ENCODE data around the gene TRAPPC11. TPM values are rescaled to one million over a fixed set of nuclear protein-coding genes. Genes with fewer than 3 reads are reported as not detected.

The TRAPPC11 gene
- total RNA-seq, 1 donor from 2014 or later: 26.3 TPM

GRCh38 chr4:183747931-183748670, 89.0 kb downstream of the TRAPPC11 start:
- H3K27ac ChIP-seq (ENCODE audit: low read depth, low read length): no peak overlapping the region

GRCh38 chr4:183751106-183751505, 92.0 kb downstream of the TRAPPC11 start:
- Histone ChIP-seq H3K4me3 (ENCODE audit: insufficient read depth, low read depth, low read length) (no peak overlapping the region), H4K20me1 (ENCODE audit: insufficient read depth, low read length) (no peaks in the 10 kb centered on the region), H3K27me3 (ENCODE audit: insufficient read depth, low read length) (no peaks in the 10 kb centered on the region), H3K79me2 (ENCODE audit: insufficient read depth, low read length) (no peaks in the 10 kb centered on the region), H3K9ac (ENCODE audit: low read length) (no peak overlapping the region), H3K9me3 (ENCODE audit: insufficient read depth, low read depth, low read length) (no peaks in the 10 kb centered on the region), H3K4me2 (ENCODE audit: low read length) (no peak overlapping the region), H2AFZ (ENCODE audit: low read depth, low read length) (no peak overlapping the region), H3K36me3 (ENCODE audit: insufficient read depth, low read length) (no peaks in the 10 kb centered on the region), H3K4me1 (ENCODE audit: insufficient read depth, low read length) (no peaks in the 10 kb centered on the region), H3K27ac (ENCODE audit: low read depth, low read length) (no peak overlapping the region)
- H3K9me3 Mint-ChIP-seq (ENCODE audit: unreplicated experiment): peaks cover 7% of the 10 kb centered on the region
- no peak overlapping the region for H3K27ac Mint-ChIP-seq (ENCODE audit: unreplicated experiment)
- peaks cover 3% of the 10 kb centered on the region for H3K4me1 Mint-ChIP-seq (ENCODE audit: low read depth, unreplicated experiment)
- no peaks in the 10 kb centered on the region for H3K36me3 Mint-ChIP-seq (ENCODE audit: low read depth, unreplicated experiment)
- H3K4me3 Mint-ChIP-seq (ENCODE audit: unreplicated experiment): no peak overlapping the region
- DNase-seq (ENCODE audit: low read depth) (no peak), FAIRE-seq (no peak)
- TF ChIP-seq EZH2 (IDR thresholded peaks at IDR 0.05; ENCODE audit: insufficient read depth, low read length): no peak
- TF ChIP-seq CTCF (IDR thresholded peaks at IDR 0.05; ENCODE audit: insufficient read depth, low read depth, low read length): no peak
- peaks cover 2% of the 10 kb centered on the region for H3K27me3 Mint-ChIP-seq (ENCODE audit: low read depth, unreplicated experiment)

More at GRCh38 chr4:183747931-183748670, 89.0 kb downstream of the TRAPPC11 start:
- H3K4me1 ChIP-seq (ENCODE audit: insufficient read depth, low read length): no peaks in the 10 kb centered on the region
- FAIRE-seq (no peak), DNase-seq (ENCODE audit: low read depth) (no peak)
- H3K9me3 ChIP-seq (ENCODE audit: insufficient read depth, low read depth, low read length): no peaks in the 10 kb centered on the region
- no peak overlapping the region for H2AFZ ChIP-seq (ENCODE audit: low read depth, low read length)
- H3K4me2 ChIP-seq (ENCODE audit: low read length): no peak overlapping the region
- no peaks in the 10 kb centered on the region for H3K36me3 Mint-ChIP-seq (ENCODE audit: low read depth, unreplicated experiment)
- no peak overlapping the region for H3K4me3 Mint-ChIP-seq (ENCODE audit: unreplicated experiment)
- no peak overlapping the region for H3K27ac Mint-ChIP-seq (ENCODE audit: unreplicated experiment)
- peaks cover 2% of the 10 kb centered on the region for H3K27me3 Mint-ChIP-seq (ENCODE audit: low read depth, unreplicated experiment)
- H3K9ac ChIP-seq (ENCODE audit: low read length): no peak overlapping the region
- H3K4me1 Mint-ChIP-seq (ENCODE audit: low read depth, unreplicated experiment): peaks cover 3% of the 10 kb centered on the region
- H3K9me3 Mint-ChIP-seq (ENCODE audit: unreplicated experiment): peaks cover 12% of the 10 kb centered on the region
- H3K4me3 ChIP-seq (ENCODE audit: insufficient read depth, low read depth, low read length): no peak overlapping the region
- H3K27me3 ChIP-seq (ENCODE audit: insufficient read depth, low read length): no peaks in the 10 kb centered on the region
- H4K20me1 ChIP-seq (ENCODE audit: insufficient read depth, low read length): no peaks in the 10 kb centered on the region
- no peak for TF ChIP-seq CTCF (IDR thresholded peaks at IDR 0.05; ENCODE audit: insufficient read depth, low read depth, low read length)
- no peak for TF ChIP-seq EZH2 (IDR thresholded peaks at IDR 0.05; ENCODE audit: insufficient read depth, low read length)
- no peaks in the 10 kb centered on the region for H3K79me2 ChIP-seq (ENCODE audit: insufficient read depth, low read length)
- H3K36me3 ChIP-seq (ENCODE audit: insufficient read depth, low read length): no peaks in the 10 kb centered on the region

- H3K4me3 ChIP-seq (ENCODE audit: insufficient read depth, low read depth, low read length): no peak overlapping the region
Measured at GRCh38 chr4:183755596-183755995, 96.5 kb downstream of the TRAPPC11 start.

More at GRCh38 chr4:183755596-183755995, 96.5 kb downstream of the TRAPPC11 start:
- TF ChIP-seq CTCF (IDR thresholded peaks at IDR 0.05; ENCODE audit: insufficient read depth, low read depth, low read length) (no peak), EZH2 (IDR thresholded peaks at IDR 0.05; ENCODE audit: insufficient read depth, low read length) (no peak)
- H3K36me3 ChIP-seq (ENCODE audit: insufficient read depth, low read length): no peaks in the 10 kb centered on the region
- H3K9me3 Mint-ChIP-seq (ENCODE audit: unreplicated experiment): peaks cover 5% of the 10 kb centered on the region
- no peak overlapping the region for H3K4me2 ChIP-seq (ENCODE audit: low read length)
- no peaks in the 10 kb centered on the region for H3K27me3 ChIP-seq (ENCODE audit: insufficient read depth, low read length)
- H3K27ac ChIP-seq (ENCODE audit: low read depth, low read length): no peak overlapping the region
- H3K4me1 ChIP-seq (ENCODE audit: insufficient read depth, low read length): no peaks in the 10 kb centered on the region
- no peaks in the 10 kb centered on the region for H3K79me2 ChIP-seq (ENCODE audit: insufficient read depth, low read length)
- no peak overlapping the region for H3K4me3 Mint-ChIP-seq (ENCODE audit: unreplicated experiment)
- no peak overlapping the region for H3K27ac Mint-ChIP-seq (ENCODE audit: unreplicated experiment)
- H3K9ac ChIP-seq (ENCODE audit: low read length): no peak overlapping the region
- no peaks in the 10 kb centered on the region for H3K36me3 Mint-ChIP-seq (ENCODE audit: low read depth, unreplicated experiment)
- H4K20me1 ChIP-seq (ENCODE audit: insufficient read depth, low read length): no peaks in the 10 kb centered on the region
- H3K27me3 Mint-ChIP-seq (ENCODE audit: low read depth, unreplicated experiment): peaks cover 20% of the 10 kb centered on the region
- DNase-seq (ENCODE audit: low read depth) (no peak), FAIRE-seq (no peak)
- H2AFZ ChIP-seq (ENCODE audit: low read depth, low read length): no peak overlapping the region
- no peaks in the 10 kb centered on the region for H3K9me3 ChIP-seq (ENCODE audit: insufficient read depth, low read depth, low read length)
- H3K4me1 Mint-ChIP-seq (ENCODE audit: low read depth, unreplicated experiment): no peaks in the 10 kb centered on the region
